ENCODE measurements around the gene PRKAG2.

Gene PRKAG2

DNA sequence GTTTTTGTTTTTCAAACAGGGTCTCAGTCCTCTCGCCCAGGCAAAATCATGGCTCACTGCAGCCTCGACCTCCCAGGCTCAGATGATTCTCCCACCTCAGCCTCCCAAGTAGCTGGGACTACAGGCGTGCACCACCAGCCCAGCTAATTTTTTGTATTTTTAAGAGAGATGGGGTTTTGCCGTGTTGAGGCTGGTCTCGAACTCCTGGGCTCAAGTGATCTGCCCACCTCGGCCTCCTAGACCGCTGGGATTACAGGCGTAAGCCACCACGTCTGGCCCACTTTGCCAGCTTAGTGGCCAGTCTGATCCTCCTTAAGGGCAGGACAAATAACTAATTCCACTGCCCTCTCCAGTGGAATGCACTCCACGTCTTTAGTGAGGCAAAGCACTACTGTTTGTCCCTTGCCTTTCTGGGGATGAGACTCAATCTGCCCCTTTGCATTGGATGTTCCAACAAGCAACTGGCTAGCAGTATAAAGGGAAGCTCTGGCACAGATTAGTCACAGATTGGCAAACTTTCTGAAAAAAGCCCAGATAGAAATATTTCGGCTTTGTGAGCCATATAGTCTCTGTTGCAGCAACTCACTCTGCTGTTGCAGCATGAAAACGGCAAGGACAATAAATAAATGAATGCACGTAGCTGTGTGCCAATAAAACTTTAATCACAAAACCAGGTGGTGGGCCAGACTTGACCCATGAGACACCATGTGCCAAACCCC is 213.4 kb downstream of the PRKAG2 start:
- no peak for DNase-seq
- TF ChIP-seq, protein P1, sequence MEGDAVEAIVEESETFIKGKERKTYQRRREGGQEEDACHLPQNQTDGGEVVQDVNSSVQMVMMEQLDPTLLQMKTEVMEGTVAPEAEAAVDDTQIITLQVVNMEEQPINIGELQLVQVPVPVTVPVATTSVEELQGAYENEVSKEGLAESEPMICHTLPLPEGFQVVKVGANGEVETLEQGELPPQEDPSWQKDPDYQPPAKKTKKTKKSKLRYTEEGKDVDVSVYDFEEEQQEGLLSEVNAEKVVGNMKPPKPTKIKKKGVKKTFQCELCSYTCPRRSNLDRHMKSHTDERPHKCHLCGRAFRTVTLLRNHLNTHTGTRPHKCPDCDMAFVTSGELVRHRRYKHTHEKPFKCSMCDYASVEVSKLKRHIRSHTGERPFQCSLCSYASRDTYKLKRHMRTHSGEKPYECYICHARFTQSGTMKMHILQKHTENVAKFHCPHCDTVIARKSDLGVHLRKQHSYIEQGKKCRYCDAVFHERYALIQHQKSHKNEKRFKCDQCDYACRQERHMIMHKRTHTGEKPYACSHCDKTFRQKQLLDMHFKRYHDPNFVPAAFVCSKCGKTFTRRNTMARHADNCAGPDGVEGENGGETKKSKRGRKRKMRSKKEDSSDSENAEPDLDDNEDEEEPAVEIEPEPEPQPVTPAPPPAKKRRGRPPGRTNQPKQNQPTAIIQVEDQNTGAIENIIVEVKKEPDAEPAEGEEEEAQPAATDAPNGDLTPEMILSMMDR (IDR thresholded peaks at IDR 0.05; ENCODE audit: low read depth, low read length): no peak
- Histone ChIP-seq H3K27me3 (no peaks in the 10 kb centered on the region), H3K9me3 (no peaks in the 10 kb centered on the region), H3K4me1 (no peaks in the 10 kb centered on the region), H3K36me3 (no peaks in the 10 kb centered on the region), H3K4me3 (ENCODE audit: low read depth, low read length) (no peak overlapping the region)

DNA sequence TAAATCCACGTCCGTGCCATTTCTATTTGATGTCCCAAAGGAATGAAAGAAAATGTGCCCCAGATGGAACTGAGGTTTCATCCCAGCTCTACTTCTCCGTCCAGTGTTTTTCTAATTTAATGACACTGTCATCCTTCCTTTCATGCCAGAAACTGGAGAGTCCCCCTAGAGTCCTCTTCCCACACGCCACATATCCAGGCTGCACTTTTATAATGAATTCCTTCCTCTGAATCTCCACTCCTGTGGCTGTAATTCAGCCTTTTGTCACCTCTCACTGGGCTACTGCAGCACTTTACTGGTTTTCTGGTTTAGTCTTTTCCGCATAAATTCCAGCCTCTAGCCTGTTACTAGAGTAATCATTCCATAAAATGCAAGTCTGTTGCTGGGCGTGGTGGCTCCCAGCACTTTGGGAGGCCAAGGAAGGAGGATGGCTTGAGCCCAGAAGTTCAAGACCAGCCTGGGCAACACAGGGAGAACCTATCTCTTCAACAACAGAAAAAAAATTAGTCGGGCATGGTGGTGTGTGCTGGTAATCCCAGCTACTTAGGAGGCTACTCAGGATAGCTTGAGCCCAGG is 214.6 kb downstream of the PRKAG2 start:
- Histone ChIP-seq H3K27me3 (no peaks in the 10 kb centered on the region), H3K36me3 (no peaks in the 10 kb centered on the region), H3K4me3 (ENCODE audit: low read depth, low read length) (no peak overlapping the region), H3K4me1 (no peaks in the 10 kb centered on the region), H3K9me3 (no peaks in the 10 kb centered on the region)
- TF ChIP-seq, protein P1 (IDR thresholded peaks at IDR 0.05; ENCODE audit: low read depth, low read length): no peak
- DNase-seq: no peak

DNA sequence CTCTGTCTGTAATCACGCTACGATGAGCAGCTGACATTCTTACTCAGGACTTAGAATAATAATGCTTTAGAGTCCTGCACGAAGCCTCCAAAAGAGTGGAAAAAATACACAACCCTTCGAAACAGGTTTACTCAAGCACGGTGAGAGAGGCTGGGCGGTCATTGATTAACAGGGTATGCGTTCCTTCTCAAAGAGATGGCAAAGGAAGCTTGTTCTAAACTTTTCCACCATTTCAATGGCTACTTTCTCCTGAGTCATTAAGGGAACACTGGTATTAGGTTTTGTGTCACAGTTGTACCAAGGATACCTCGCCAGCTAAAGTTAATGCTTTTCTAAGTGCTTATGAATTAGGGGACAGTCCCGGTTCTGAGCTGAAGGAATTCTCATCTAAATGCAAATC is 215.3 kb downstream of the PRKAG2 start:
- TF ChIP-seq, protein P1 (IDR thresholded peaks at IDR 0.05; ENCODE audit: low read depth, low read length): no peak
- Histone ChIP-seq H3K4me3 (ENCODE audit: low read depth, low read length) (no peak overlapping the region), H3K36me3 (no peaks in the 10 kb centered on the region), H3K9me3 (no peaks in the 10 kb centered on the region), H3K4me1 (no peaks in the 10 kb centered on the region), H3K27me3 (no peaks in the 10 kb centered on the region)
- no peak for DNase-seq

DNA sequence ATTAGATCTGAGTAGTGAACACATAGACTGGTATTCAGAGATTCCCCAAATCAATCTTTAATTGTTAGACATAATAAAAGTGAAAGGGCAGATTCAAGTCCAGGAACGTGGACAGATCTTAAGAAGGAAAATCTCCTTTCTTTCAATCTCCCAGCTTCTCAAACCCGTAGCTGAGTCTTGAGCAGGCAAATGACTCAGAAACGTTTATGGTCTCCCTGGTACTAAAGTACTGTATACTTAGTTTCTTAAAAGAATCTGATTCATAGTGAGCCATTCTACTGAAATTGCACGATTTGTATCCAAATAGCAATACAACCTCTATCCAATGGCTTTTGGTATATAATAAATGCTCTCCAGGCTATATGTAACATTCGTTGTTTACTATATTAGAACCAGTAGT is 216.8 kb downstream of the PRKAG2 start:
- Histone ChIP-seq H3K9me3 (no peaks in the 10 kb centered on the region), H3K4me3 (ENCODE audit: low read depth, low read length) (no peak overlapping the region), H3K4me1 (no peaks in the 10 kb centered on the region), H3K36me3 (no peaks in the 10 kb centered on the region), H3K27me3 (no peaks in the 10 kb centered on the region)
- TF ChIP-seq, protein P1 (IDR thresholded peaks at IDR 0.05; ENCODE audit: low read depth, low read length): no peak
- no peak for DNase-seq

DNA sequence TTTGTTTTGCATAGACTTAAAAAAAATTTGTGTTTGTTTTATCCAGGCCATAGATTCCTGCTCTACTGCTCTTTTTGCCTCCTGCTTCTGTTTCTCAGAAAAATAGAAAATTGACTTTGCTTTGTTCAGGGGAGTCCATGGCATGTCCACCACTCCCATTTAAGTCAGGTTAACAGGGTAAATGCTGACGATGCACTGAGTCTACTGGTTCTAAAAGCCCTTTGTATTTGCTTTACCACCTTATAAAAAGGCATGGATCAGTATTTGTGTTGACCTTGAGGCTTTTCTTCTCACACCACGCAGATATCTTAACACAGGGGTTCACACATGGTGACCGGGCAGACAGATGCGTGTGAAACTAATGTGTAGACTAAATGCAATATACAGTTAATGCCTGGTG is 217.7 kb downstream of the PRKAG2 start:
- TF ChIP-seq, protein P1 (IDR thresholded peaks at IDR 0.05; ENCODE audit: low read depth, low read length): no peak
- no peaks in the 10 kb centered on the region for H3K4me1 ChIP-seq
- H3K9me3 ChIP-seq: no peaks in the 10 kb centered on the region
- H3K36me3 ChIP-seq: no peaks in the 10 kb centered on the region
- DNase-seq: no peak
- H3K4me3 ChIP-seq (ENCODE audit: low read depth, low read length): no peak overlapping the region
- no peaks in the 10 kb centered on the region for H3K27me3 ChIP-seq

DNA sequence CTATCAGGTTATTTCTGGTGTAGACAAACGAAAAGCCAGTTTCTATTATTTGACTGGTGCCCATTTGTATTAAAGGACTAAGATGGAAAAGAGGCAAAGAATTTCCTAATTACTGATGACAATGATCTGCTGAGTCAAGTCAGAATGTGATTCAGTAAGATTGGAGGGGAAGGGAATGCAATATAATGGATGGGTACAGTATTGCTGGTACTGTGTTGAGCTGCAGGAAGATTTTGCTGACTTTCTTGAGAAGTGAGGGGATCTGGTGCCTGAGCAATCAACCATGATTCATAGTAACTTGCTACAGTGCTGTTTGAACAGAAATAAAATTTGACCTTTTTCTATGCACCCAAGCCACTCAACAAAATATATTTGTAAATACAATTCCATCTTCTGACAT is 218.1 kb downstream of the PRKAG2 start:
- no peaks in the 10 kb centered on the region for H3K4me1 ChIP-seq
- no peaks in the 10 kb centered on the region for H3K27me3 ChIP-seq
- no peak for DNase-seq
- TF ChIP-seq, protein P1 (IDR thresholded peaks at IDR 0.05; ENCODE audit: low read depth, low read length): no peak
- H3K4me3 ChIP-seq (ENCODE audit: low read depth, low read length): no peak overlapping the region
- no peaks in the 10 kb centered on the region for H3K9me3 ChIP-seq
- H3K36me3 ChIP-seq: no peaks in the 10 kb centered on the region

All from BE2C (cell line).